HG03108 (cell line): ENCODE data around the gene CTNND2.
"Not testable (repeated sequence)": the region's sequence is repeated elsewhere in the genome, so short reads cannot be mapped to it uniquely, and the experiment has no call there.

ENCODE experiments used
- ATAC-seq: cut with Tn5 transposase; IDR thresholded peaks from one replicate; pipeline ENCODE4 v1.9.1; 2021; ENCODE audit warnings: moderate library complexity; ENCODE audit not compliant: unreplicated experiment

CTNND2 gene

GRCh38 chr5:11050596-11051304 lies 853.5 kb downstream of the CTNND2 start:
- ATAC-seq, result no peak

- no peak for ATAC-seq
Measured at GRCh38 chr5:11048760-11049159, 855.5 kb downstream of the CTNND2 start.

GRCh38 chr5:11047625-11048024 lies 856.6 kb downstream of the CTNND2 start:
- ATAC-seq, result no peak

GRCh38 chr5:11047030-11047429 lies 857.2 kb downstream of the CTNND2 start:
- ATAC-seq, result no peak

- no peak for ATAC-seq
Measured at GRCh38 chr5:11046160-11046559, 858.1 kb downstream of the CTNND2 start.

GRCh38 chr5:11045411-11045810 lies 858.8 kb downstream of the CTNND2 start:
- no peak for ATAC-seq

GRCh38 chr5:11044581-11044980 lies 859.7 kb downstream of the CTNND2 start:
- ATAC-seq, result no peak

GRCh38 chr5:11043881-11044280 lies 860.4 kb downstream of the CTNND2 start:
- no peak for ATAC-seq

GRCh38 chr5:11040345-11040744 lies 863.9 kb downstream of the CTNND2 start:
- ATAC-seq, result no peak

GRCh38 chr5:11038772-11039171 lies 865.5 kb downstream of the CTNND2 start:
- no peak for ATAC-seq

GRCh38 chr5:11037941-11038340 lies 866.3 kb downstream of the CTNND2 start:
- no peak for ATAC-seq

GRCh38 chr5:11037080-11037479 lies 867.2 kb downstream of the CTNND2 start:
- no peak for ATAC-seq

GRCh38 chr5:11030671-11031070 lies 873.6 kb downstream of the CTNND2 start:
- no peak for ATAC-seq

- ATAC-seq, result no peak
Measured at GRCh38 chr5:11027660-11028059, 876.6 kb downstream of the CTNND2 start.

- no peak for ATAC-seq
Measured at GRCh38 chr5:11026543-11026942, 877.7 kb downstream of the CTNND2 start.

- ATAC-seq, result no peak
Measured at GRCh38 chr5:11023945-11024344, 880.3 kb downstream of the CTNND2 start.

- no peak for ATAC-seq
Measured at GRCh38 chr5:11013793-11014192, 890.5 kb downstream of the CTNND2 start.

GRCh38 chr5:11012295-11012694 lies 892.0 kb downstream of the CTNND2 start:
- no peak for ATAC-seq

GRCh38 chr5:11010429-11011210 lies 893.6 kb downstream of the CTNND2 start:
- no peak for ATAC-seq

- ATAC-seq, result no peak
Measured at GRCh38 chr5:11009576-11009975, 894.7 kb downstream of the CTNND2 start.

GRCh38 chr5:11007269-11007870 lies 896.9 kb downstream of the CTNND2 start:
- ATAC-seq, result no peak

- ATAC-seq, result not testable (repeated sequence)
Measured at GRCh38 chr5:11004523-11004922, 899.7 kb downstream of the CTNND2 start.
